Neural cell (in vitro differentiated cells): ENCODE results near the gene ARID3C.

Experiments used
- CTCF ChIP-seq: fragments of 450-650 bp; IDR thresholded peaks from 2 replicates; pipeline ENCODE4 v1.5.1; 2014; ENCODE audit warnings: antibody characterized with exemption, mild to moderate bottlenecking, moderate library complexity; ENCODE audit not compliant: poor library complexity, severe bottlenecking
- EZH2 ChIP-seq: fragments of 200-600, 300-800 bp; shearing (Covaris generic), sonication (generic); IDR thresholded peaks from 2 replicates; pipeline ENCODE4 v1.6.1; 2014; ENCODE audit warnings: antibody characterized with exemption, low read length, borderline replicate concordance, mild to moderate bottlenecking; ENCODE audit not compliant: insufficient read depth, poor library complexity, severe bottlenecking
- REST ChIP-seq: IDR thresholded peaks from 2 replicates; pipeline ENCODE4 v1.6.1; 2012; ENCODE audit warnings: borderline replicate concordance

GRCh38 chr9:34594177-34594576 is 34.7 kb downstream of the ARID3C start:
- no peak for TF ChIP-seq REST
- no peak for TF ChIP-seq CTCF
- no peak for TF ChIP-seq EZH2
